Mammary epithelial cell (primary cell): ENCODE measurements around the gene PLEKHJ1.

Experiments
- EZH2 ChIP-seq: IDR thresholded peaks from 2 replicates; pipeline ENCODE4 v1.6.1; 2012; ENCODE audit warnings: low read length, inconsistent platforms, borderline replicate concordance
- TF ChIP-seq, protein P1 (sequence below), 2 donors: IDR thresholded peaks in 1 of 2; conservative IDR thresholded peaks in 1 of 2; 2 replicates each; pipeline ENCODE4 v1.5.1; 2011 to 2012; ENCODE audit warnings: inconsistent platforms in 2 of 2, low read length in 2 of 2, mild to moderate bottlenecking in 2 of 2, control low read depth in 1 of 2, low read depth in 1 of 2; ENCODE audit not compliant: insufficient read depth in 1 of 2; ENCODE audit errors: extremely low read depth in 1 of 2

DNA sequence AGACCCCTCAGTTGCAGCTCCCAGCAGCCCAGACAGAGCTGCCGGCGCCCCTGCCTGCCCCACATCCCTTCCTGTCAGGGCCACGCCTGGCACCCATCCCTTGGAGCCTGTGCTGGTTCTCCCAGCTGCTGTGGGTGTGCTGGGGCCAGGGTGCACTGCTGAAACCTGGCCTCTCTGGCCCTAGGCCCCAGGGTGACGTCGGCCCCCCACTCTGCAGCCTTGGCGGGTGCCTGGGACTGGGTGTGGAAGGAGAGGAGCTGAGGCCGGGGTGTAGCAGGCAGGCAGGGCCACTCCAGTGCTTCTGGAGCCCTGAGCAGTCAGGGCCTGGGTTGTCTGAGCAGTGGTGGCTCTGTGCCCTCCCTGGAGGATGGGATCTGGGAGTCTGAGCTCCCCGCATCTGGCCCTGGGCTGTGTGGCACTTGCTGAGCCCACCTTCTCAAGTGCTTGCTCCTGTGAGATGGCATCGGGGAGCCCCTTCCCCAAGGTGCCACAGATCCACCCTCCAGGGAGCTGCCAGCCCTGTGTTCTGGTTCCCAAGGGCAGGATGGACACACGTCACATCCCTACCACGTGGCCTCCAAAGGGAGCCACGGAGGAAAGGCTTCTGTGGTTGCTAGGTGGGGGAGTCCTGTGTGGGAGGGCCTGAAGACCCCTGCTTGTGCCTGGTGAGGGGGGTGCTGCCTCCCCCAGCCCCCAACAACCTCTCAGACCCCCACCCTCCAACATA is 5.2 kb downstream of the PLEKHJ1 start:
- TF ChIP-seq, protein P1, sequence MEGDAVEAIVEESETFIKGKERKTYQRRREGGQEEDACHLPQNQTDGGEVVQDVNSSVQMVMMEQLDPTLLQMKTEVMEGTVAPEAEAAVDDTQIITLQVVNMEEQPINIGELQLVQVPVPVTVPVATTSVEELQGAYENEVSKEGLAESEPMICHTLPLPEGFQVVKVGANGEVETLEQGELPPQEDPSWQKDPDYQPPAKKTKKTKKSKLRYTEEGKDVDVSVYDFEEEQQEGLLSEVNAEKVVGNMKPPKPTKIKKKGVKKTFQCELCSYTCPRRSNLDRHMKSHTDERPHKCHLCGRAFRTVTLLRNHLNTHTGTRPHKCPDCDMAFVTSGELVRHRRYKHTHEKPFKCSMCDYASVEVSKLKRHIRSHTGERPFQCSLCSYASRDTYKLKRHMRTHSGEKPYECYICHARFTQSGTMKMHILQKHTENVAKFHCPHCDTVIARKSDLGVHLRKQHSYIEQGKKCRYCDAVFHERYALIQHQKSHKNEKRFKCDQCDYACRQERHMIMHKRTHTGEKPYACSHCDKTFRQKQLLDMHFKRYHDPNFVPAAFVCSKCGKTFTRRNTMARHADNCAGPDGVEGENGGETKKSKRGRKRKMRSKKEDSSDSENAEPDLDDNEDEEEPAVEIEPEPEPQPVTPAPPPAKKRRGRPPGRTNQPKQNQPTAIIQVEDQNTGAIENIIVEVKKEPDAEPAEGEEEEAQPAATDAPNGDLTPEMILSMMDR (conservative IDR thresholded peaks at IDR 0.05 in 1 of 2, IDR thresholded peaks at IDR 0.05 in 1 of 2; ENCODE audit: extremely low read depth in 1 of 2, insufficient read depth in 1 of 2, low read depth in 1 of 2, low read length in 2 of 2) = no peak
- TF ChIP-seq EZH2 = no peak
